K562 (cell line): ENCODE data around the gene DNAJB6. TPM values are rescaled to one million over a fixed set of nuclear protein-coding genes. Genes with fewer than 3 reads are reported as not detected.

Source experiments
- ARID3A ChIP-seq: IDR thresholded peaks from 2 replicates; pipeline ENCODE4 v1.6.1; 2012; ENCODE audit warnings: low read depth, low read length, improper control_type of control experiment, borderline replicate concordance
- CEBPB ChIP-seq: fragments of 450-650 bp; IDR thresholded peaks from 2 replicates; pipeline ENCODE4 v1.6.1; 2016; ENCODE audit warnings: missing genetic modification characterization, missing compliant biosample characterization
- ELF4 ChIP-seq: fragments of 450-650 bp; formaldehyde crosslinking; IDR thresholded peaks from 2 replicates; pipeline ENCODE4 v1.4.0; 2022; ENCODE audit warnings: missing genetic modification characterization
- ETV1 ChIP-seq: fragments of 450-650 bp; conservative IDR thresholded peaks from 2 replicates; pipeline ENCODE4 v1.6.1; 2016; ENCODE audit warnings: missing genetic modification characterization, control low read depth, low read depth, missing compliant biosample characterization
- LEF1 ChIP-seq: fragments of 450-650 bp; IDR thresholded peaks from 2 replicates; pipeline ENCODE4 v1.6.1; 2016; ENCODE audit warnings: mild to moderate bottlenecking
- MAX ChIP-seq: sonication (generic); formaldehyde crosslinking; IDR thresholded peaks from 2 replicates; pipeline ENCODE4 v1.9.0; 2022; ENCODE audit warnings: mild to moderate bottlenecking, missing genetic modification reagents
- NR4A1 ChIP-seq, 2 experiments: fragments of 250-450 bp in 1 of 2; fragments of 450-650 bp in 1 of 2; sonication (Bioruptor Pico) in 1 of 2; IDR thresholded peaks; 2 replicates each; pipeline versions ENCODE4 v1.4.0 to v1.6.1; 2016 to 2020; ENCODE audit warnings: mild to moderate bottlenecking in 2 of 2, missing compliant biosample characterization in 1 of 2, missing genetic modification characterization in 1 of 2, moderate library complexity in 1 of 2
- NUFIP1 ChIP-seq: fragments of 450-650 bp; IDR thresholded peaks from 2 replicates; pipeline ENCODE4 v1.6.1; 2018; ENCODE audit not compliant: partially characterized antibody
- SIN3B ChIP-seq: fragments of 450-650 bp; IDR thresholded peaks from 2 replicates; pipeline ENCODE4 v1.6.1; 2017; ENCODE audit warnings: low read depth, mild to moderate bottlenecking, moderate library complexity
- SIX5 ChIP-seq, 2 experiments: IDR thresholded peaks; 2 replicates each; pipeline ENCODE4 v1.6.1; 2011; ENCODE audit warnings: low read length in 2 of 2, borderline replicate concordance in 1 of 2, low read depth in 1 of 2, mild to moderate bottlenecking in 1 of 2, moderate library complexity in 1 of 2; ENCODE audit not compliant: insufficient read depth in 1 of 2
- SMARCE1 ChIP-seq: fragments of 450-650 bp; IDR thresholded peaks from 2 replicates; pipeline ENCODE4 v1.7.1; 2016; ENCODE audit warnings: mild to moderate bottlenecking
- THRAP3 ChIP-seq: fragments of 450-650 bp; IDR thresholded peaks from 2 replicates; pipeline ENCODE4 v1.6.1; 2016; ENCODE audit warnings: mild to moderate bottlenecking, inconsistent platforms, borderline replicate concordance
- TOE1 ChIP-seq, 2 experiments: fragments of 450-650 bp in 1 of 2; sonication (generic) in 1 of 2; formaldehyde crosslinking in 1 of 2; IDR thresholded peaks; 2 replicates each; pipeline versions ENCODE4 v1.7.1 to v1.8.0; 2016 to 2022; ENCODE audit warnings: borderline replicate concordance in 2 of 2, mild to moderate bottlenecking in 2 of 2, antibody characterized with exemption in 1 of 2, inconsistent platforms in 1 of 2, low read depth in 1 of 2, missing genetic modification reagents in 1 of 2, moderate library complexity in 1 of 2
- TSHZ1 ChIP-seq: fragments of 250-450 bp; sonication (Bioruptor Pico); IDR thresholded peaks from 2 replicates; pipeline ENCODE4 v1.4.0; 2020; ENCODE audit warnings: mild to moderate bottlenecking, moderate library complexity
- XRCC5 ChIP-seq: fragments of 200-400 bp; formaldehyde crosslinking; IDR thresholded peaks from 2 replicates; pipeline ENCODE4 v1.6.1; 2017; ENCODE audit warnings: low read depth, mild to moderate bottlenecking, low read length
- ZBTB17 ChIP-seq: fragments of 450-650 bp; formaldehyde crosslinking; IDR thresholded peaks from 2 replicates; pipeline ENCODE4 v1.4.0; 2020; ENCODE audit warnings: mild to moderate bottlenecking
- ZNF277 ChIP-seq: fragments of 250-450 bp; sonication (Bioruptor Pico); IDR thresholded peaks from 2 replicates; pipeline ENCODE4 v1.8.0; 2022; ENCODE audit warnings: inconsistent platforms, mild to moderate bottlenecking, moderate library complexity, borderline replicate concordance
- ZNF551 ChIP-seq: fragments of 250-450 bp; sonication (Bioruptor Pico); IDR thresholded peaks from 2 replicates; pipeline ENCODE4 v1.5.0; 2021; ENCODE audit warnings: mild to moderate bottlenecking, moderate library complexity
- ZNF583 ChIP-seq: fragments of 250-450 bp; sonication (Bioruptor Pico); IDR thresholded peaks from 2 replicates; pipeline ENCODE4 v1.4.0; 2020
- polyA plus RNA-seq, 8 experiments: library from polyadenylated mRNA; depleted of rRNA in 4 of 8; stranded (reverse) in 5 of 8; unstranded in 3 of 8; fragments of >200 nt; fragmentation: Nextera tagmentation in 2 of 8; fragmentation: Illumina TruSeq in 1 of 8; extraction: Ambion mirVana in 2 of 8; extraction: Trizol in 1 of 8; gene quantifications; 2 replicates each; pipeline versions ENCODE4 v1.2.1 to v1.2.3, GENCODE V29; 2011 to 2014; ENCODE audit warnings: inconsistent platforms in 1 of 8, missing spikeins in 1 of 8
- total RNA-seq, 7 experiments: library from RNA; depleted of rRNA in 6 of 7; stranded (reverse); fragments of >200 nt in 6 of 7; fragmentation: Illumina TruSeq in 2 of 7; extraction: Trizol in 2 of 7; gene quantifications; 2 replicates each; pipeline versions ENCODE4 v1.2.1 to v1.2.3, GENCODE V29; 2011 to 2021; ENCODE audit warnings: low replicate concordance in 1 of 7

The DNAJB6 gene
- total and polyA plus RNA-seq, 9 of the 15 experiments (the other 6 are each of a cell fraction or from before 2014, with no cell fraction given): 84.5 to 158 (median 135) TPM

DNA sequence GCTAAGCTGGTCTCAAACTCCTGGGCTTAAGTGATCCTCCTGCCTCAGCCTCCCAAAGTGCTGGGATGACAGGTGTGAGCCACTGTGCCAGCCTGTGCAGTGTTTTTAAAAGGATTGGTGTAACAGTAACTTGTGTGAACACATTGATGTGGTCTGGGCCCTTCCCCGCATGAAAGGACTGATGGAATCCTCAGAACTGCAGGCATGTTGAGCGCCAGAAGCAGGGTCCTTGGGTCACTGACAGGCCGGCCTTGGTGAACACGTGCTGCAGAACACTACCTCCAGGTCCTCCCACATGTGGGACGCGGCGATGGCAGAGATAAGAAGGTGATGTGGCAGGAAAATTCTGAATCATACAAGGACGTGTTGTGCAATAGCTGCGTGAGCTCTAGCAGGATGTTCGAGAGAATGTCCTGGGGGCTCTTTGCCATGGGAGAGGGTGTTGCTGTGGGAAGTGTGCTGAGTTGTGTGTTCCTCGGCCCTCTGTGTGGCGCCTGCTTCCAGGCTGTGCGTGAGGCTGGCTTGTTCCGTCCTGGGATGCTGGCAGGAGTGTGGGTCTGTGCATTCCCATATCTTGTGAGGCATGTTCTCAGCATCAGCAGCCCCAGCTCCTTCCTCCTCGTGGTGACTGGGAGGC is 68.2 kb downstream of the DNAJB6 start (continued):
- TF ChIP-seq ZNF277 (CRISPR knock-in tag): no peak
- TF ChIP-seq NUFIP1: peak; percentile 68
- TF ChIP-seq ETV1 (tag): peak; percentile 42; the same call in 1 of the 2 replicates
- TF ChIP-seq ARID3A: peak; percentile 80; the same call in 1 of the 2 replicates
- TF ChIP-seq ZNF583 (CRISPR knock-in tag): peak; percentile 74; the same call in 1 of the 2 replicates
- TF ChIP-seq NR4A1 (CRISPR knock-in tag; IDR thresholded peaks at IDR 0.05): no peak
- TF ChIP-seq NR4A1 (tag; IDR thresholded peaks at IDR 0.05): peak; percentile 90
- TF ChIP-seq ELF4 (CRISPR knock-in tag): peak; percentile 92
- peak; percentile 78; the same call in 1 of the 2 replicates for TF ChIP-seq TOE1 (IDR thresholded peaks at IDR 0.05; ENCODE audit: borderline replicate concordance)
- no peak for TF ChIP-seq TOE1 (CRISPR knock-in tag; IDR thresholded peaks at IDR 0.05; ENCODE audit: borderline replicate concordance, low read depth)
- TF ChIP-seq THRAP3: 0 out of 2 replicates have a peak, but pooled peaks have one; percentile 21
- peak; percentile 99 for TF ChIP-seq SMARCE1
- peak; percentile 99 for TF ChIP-seq MAX
- peak; percentile 93 for TF ChIP-seq LEF1
- TF ChIP-seq TSHZ1: no peak
- TF ChIP-seq SIX5 (IDR thresholded peaks at IDR 0.05; ENCODE audit: borderline replicate concordance in 1 of 2, insufficient read depth in 1 of 2, low read depth in 1 of 2, low read length in 2 of 2): no peak
- TF ChIP-seq XRCC5: 0 out of 2 replicates have a peak, but pooled peaks have one; percentile 61
- peak; percentile 100 for TF ChIP-seq CEBPB (tag)
- no peak for TF ChIP-seq SIN3B
- peak; percentile 49; the same call in 1 of the 2 replicates for TF ChIP-seq ZBTB17
- no peak for TF ChIP-seq ZNF551 (CRISPR knock-in tag)
